ENCODE data around the gene ATAD3C. TPM values are rescaled to one million over a fixed set of nuclear protein-coding genes. Genes with fewer than 3 reads are reported as not detected.

Gene ATAD3C
- total RNA-seq, 2 donors from 2014 or later, result 0.16 to 0.64 TPM

GRCh38 chr1:1438531-1439381 is 10.7 kb upstream of the ATAD3C start:
- Histone ChIP-seq H3K36me3 (no peaks in the 10 kb centered on the region), H3K27ac (peak overlapping the region; percentile 25), H3K27me3 (peaks cover 4% of the 10 kb centered on the region), H3K4me3 (no peak overlapping the region), H3K9me3 (no peaks in the 10 kb centered on the region), H3K4me1 (peaks cover 28% of the 10 kb centered on the region), H3K9ac (ENCODE audit: low read depth in 2 of 2, low read length in 2 of 2) (peak overlapping the region in 1 of 2 donors; percentile 55)
- TF ChIP-seq, protein P1, sequence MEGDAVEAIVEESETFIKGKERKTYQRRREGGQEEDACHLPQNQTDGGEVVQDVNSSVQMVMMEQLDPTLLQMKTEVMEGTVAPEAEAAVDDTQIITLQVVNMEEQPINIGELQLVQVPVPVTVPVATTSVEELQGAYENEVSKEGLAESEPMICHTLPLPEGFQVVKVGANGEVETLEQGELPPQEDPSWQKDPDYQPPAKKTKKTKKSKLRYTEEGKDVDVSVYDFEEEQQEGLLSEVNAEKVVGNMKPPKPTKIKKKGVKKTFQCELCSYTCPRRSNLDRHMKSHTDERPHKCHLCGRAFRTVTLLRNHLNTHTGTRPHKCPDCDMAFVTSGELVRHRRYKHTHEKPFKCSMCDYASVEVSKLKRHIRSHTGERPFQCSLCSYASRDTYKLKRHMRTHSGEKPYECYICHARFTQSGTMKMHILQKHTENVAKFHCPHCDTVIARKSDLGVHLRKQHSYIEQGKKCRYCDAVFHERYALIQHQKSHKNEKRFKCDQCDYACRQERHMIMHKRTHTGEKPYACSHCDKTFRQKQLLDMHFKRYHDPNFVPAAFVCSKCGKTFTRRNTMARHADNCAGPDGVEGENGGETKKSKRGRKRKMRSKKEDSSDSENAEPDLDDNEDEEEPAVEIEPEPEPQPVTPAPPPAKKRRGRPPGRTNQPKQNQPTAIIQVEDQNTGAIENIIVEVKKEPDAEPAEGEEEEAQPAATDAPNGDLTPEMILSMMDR (IDR thresholded peaks at IDR 0.05), result no peak
- DNase-seq, result no peak
- intact Hi-C loops (cut with DNase I), result no loop called here

- TF ChIP-seq, protein P1 (IDR thresholded peaks at IDR 0.05), result no peak
- no peak for DNase-seq
- H3K27ac ChIP-seq, result no peak overlapping the region
- no peaks in the 10 kb centered on the region for H3K36me3 ChIP-seq
- no peak overlapping the region for H3K4me3 ChIP-seq
- no peaks in the 10 kb centered on the region for H3K9me3 ChIP-seq
- H3K9ac ChIP-seq (ENCODE audit: low read depth in 2 of 2, low read length in 2 of 2), result no peak overlapping the region
- H3K27me3 ChIP-seq, result peaks cover 4% of the 10 kb centered on the region
- H3K4me1 ChIP-seq, result peaks cover 18% of the 10 kb centered on the region
- intact Hi-C loops (cut with DNase I), result no loop called here
These were observed 9.8 kb upstream of the ATAD3C start for GRCh38 chr1:1439546-1440261.

GRCh38 chr1:1440262-1441001 is 9.1 kb upstream of the ATAD3C start:
- peaks cover 4% of the 10 kb centered on the region for H3K27me3 ChIP-seq
- peak overlapping the region; percentile 19 to 26 for H3K9ac ChIP-seq (ENCODE audit: low read depth in 2 of 2, low read length in 2 of 2)
- TF ChIP-seq, protein P1 (IDR thresholded peaks at IDR 0.05), result no peak
- no peak for DNase-seq
- no peak overlapping the region for H3K4me3 ChIP-seq
- H3K36me3 ChIP-seq, result no peaks in the 10 kb centered on the region
- H3K9me3 ChIP-seq, result no peaks in the 10 kb centered on the region
- intact Hi-C loops (cut with DNase I), result no loop called here
- peaks cover 16% of the 10 kb centered on the region for H3K4me1 ChIP-seq
- H3K27ac ChIP-seq, result no peak overlapping the region

DNA sequence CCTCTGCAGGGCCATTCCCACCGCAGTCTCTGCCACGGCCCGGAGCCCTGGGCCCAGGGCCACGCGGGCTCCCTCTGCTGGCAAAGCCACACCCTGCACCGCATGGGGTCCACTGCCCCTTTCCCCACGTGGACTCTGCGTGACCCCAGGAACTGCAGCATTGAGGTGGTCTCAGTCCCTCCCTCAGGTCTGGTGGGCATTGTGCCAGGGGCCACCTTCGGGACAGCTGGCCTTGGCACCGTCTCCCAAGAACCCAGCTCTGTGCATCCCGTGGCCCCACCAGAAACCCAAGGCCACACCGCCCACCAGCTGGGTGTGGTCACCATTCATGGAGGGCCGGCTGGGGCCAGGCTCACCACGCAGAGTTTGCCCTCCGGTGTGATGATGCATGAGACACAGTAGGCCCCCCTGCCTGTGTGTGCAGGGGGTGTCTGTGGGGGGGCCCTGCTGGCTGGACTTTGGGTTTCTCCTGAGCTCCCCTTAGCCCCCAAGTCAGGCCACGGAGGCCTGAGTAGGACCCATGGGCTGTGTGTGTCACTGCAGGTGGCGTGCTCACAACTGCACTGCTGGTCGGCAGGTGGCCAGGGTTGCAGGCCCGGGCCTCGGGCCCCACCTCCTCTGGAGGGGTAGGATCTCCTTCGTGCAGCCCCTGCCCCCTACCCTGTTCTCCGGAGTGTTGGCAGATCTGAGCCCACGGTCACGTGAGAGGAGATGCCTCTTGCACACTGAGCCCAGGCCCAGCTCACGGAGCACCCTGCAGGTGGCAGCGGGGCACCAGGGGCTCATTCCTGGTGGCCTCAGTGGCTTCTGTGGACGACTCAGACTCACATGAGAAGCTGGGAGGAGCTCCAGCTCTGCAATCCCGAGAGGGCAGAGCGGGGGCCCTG is 8.2 kb upstream of the ATAD3C start:
- Histone ChIP-seq H3K4me3 (no peak overlapping the region), H3K9me3 (no peaks in the 10 kb centered on the region), H3K4me1 (peaks cover 16% of the 10 kb centered on the region), H3K27ac (no peak overlapping the region), H3K9ac (ENCODE audit: low read depth in 2 of 2, low read length in 2 of 2) (peak overlapping the region; percentile 19 to 26), H3K27me3 (peaks cover 1% of the 10 kb centered on the region), H3K36me3 (no peaks in the 10 kb centered on the region)
- TF ChIP-seq, protein P1 (IDR thresholded peaks at IDR 0.05), result peak; percentile 86
- DNase-seq, result no peak
- intact Hi-C loops (cut with DNase I), result no loop called here

Measured in colonic mucosa (tissue), 4 donors.